ENCODE measurements around the gene UBE2K.
"Not testable (repeated sequence)": the region's sequence is repeated elsewhere in the genome, so short reads cannot be mapped to it uniquely, and the experiment has no call there.

UBE2K gene

DNA sequence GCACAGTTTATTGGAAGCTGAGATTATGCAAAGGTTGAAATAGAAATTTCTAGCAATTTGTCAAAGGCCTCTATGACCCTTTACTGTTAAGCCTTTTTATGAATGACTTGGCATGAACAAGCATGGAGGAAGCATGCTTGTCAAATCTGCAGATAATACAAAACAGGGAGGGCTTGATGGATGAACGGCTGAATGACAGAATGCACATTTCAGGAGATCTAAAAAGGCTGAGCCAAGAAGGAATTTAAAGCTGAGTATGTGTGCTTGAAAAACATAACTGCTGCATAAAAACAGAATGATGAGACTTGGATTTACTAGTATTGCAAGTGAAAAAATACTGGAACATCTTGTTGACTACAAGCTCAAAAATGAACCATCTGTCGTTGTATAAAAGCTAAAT, 29.0 kb upstream of the UBE2K start:
- TF ChIP-seq, protein P1, sequence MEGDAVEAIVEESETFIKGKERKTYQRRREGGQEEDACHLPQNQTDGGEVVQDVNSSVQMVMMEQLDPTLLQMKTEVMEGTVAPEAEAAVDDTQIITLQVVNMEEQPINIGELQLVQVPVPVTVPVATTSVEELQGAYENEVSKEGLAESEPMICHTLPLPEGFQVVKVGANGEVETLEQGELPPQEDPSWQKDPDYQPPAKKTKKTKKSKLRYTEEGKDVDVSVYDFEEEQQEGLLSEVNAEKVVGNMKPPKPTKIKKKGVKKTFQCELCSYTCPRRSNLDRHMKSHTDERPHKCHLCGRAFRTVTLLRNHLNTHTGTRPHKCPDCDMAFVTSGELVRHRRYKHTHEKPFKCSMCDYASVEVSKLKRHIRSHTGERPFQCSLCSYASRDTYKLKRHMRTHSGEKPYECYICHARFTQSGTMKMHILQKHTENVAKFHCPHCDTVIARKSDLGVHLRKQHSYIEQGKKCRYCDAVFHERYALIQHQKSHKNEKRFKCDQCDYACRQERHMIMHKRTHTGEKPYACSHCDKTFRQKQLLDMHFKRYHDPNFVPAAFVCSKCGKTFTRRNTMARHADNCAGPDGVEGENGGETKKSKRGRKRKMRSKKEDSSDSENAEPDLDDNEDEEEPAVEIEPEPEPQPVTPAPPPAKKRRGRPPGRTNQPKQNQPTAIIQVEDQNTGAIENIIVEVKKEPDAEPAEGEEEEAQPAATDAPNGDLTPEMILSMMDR (IDR thresholded peaks at IDR 0.05; ENCODE audit: extremely low read depth, missing control alignments) = no peak
- no peak for DNase-seq (ENCODE audit: low spot score)

- not testable (repeated sequence) for DNase-seq (ENCODE audit: low spot score)
Observed at GRCh38 chr4:39670296-39670695, 27.6 kb upstream of the UBE2K start.

DNA sequence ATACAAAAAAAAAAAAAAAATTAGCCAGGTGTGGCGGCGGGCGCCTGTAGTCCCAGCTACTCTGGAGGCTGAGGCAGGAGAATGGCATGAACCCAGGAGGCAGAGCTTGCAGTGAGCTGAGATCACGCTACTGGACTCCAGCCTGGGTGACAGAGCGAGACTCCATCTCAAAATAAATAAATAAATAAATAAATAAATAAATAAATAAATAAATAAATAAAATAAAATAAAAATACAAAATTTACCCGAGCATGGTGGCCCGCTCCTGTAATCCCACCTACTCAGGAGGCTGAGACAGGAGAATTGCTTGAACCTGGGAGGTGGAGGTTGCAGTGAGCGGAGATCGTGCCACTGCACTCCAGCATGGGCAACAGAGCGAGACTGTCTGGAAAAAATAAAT, 22.3 kb upstream of the UBE2K start:
- DNase-seq (ENCODE audit: low spot score) = not testable (repeated sequence)

DNA sequence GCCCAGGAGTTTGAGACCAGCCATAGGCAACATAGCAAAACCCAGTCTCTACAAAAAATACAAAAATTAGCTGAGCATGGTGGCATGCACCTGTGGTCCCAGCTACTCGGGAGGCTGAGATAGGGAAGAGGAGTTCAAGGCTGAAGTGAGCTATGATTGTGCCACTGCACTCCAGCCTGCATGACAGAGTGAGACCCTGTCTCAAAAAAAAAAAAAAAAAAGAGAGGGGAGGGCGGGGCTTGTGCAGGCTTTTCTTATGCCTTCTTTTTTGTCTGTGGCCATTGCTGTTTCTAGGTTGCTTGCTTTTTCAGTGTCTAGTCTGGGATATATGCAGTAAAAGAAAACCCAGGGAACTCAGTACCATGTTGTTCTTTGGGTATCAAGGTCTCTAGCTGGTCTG, 16.9 kb upstream of the UBE2K start:
- DNase-seq (ENCODE audit: low spot score) = not testable (repeated sequence)

- peak; percentile 44 for DNase-seq (ENCODE audit: low spot score)
- TF ChIP-seq, protein P1 (IDR thresholded peaks at IDR 0.05; ENCODE audit: extremely low read depth, missing control alignments) = no peak
Observed at GRCh38 chr4:39682138-39682537, 15.8 kb upstream of the UBE2K start.

DNA sequence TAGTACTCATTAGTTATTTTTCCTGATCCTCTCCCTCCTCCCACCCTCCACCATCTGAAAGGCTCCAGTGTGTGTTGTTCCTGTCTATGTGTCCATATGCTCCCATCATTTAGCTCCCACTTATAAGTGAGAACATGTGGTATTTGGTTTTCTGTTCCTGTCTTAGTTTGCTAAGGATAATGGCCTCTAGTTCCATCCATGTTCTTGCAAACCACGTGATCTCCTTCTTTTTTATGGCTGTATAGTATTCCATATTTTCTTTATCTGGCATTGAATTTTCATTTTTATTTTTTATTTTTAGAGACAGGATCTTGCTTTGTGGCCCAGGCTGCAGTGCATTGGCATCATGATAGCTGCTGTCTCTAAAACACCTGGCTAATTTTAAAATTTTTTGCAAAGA, 11.9 kb upstream of the UBE2K start:
- TF ChIP-seq, protein P1 (IDR thresholded peaks at IDR 0.05; ENCODE audit: extremely low read depth, missing control alignments) = no peak
- DNase-seq (ENCODE audit: low spot score) = no peak

DNA sequence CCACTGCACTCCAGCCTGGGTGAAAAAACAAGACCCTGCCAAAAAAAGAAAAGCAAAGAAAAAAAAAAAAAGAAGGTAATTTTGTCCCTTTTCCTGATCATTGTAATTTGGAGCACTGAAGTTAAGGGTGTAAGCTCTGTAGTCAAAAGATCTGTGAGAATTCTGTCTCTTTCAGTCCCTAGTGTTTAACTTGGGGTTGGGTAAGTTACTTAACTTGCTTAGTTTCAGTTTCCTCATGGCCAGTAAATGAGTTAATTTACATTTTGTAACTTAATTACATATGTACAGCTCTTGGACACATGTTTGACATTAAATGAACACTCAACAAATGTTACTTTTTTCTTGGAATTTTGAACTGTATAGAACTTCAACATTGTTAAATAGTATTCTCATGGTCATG, 10.9 kb upstream of the UBE2K start:
- no peak for DNase-seq (ENCODE audit: low spot score)
- TF ChIP-seq, protein P1 (IDR thresholded peaks at IDR 0.05; ENCODE audit: extremely low read depth, missing control alignments) = no peak

GRCh38 chr4:39689970-39690369, 8.0 kb upstream of the UBE2K start:
- TF ChIP-seq, protein P1 (IDR thresholded peaks at IDR 0.05; ENCODE audit: extremely low read depth, missing control alignments) = no peak
- DNase-seq (ENCODE audit: low spot score) = no peak

DNA sequence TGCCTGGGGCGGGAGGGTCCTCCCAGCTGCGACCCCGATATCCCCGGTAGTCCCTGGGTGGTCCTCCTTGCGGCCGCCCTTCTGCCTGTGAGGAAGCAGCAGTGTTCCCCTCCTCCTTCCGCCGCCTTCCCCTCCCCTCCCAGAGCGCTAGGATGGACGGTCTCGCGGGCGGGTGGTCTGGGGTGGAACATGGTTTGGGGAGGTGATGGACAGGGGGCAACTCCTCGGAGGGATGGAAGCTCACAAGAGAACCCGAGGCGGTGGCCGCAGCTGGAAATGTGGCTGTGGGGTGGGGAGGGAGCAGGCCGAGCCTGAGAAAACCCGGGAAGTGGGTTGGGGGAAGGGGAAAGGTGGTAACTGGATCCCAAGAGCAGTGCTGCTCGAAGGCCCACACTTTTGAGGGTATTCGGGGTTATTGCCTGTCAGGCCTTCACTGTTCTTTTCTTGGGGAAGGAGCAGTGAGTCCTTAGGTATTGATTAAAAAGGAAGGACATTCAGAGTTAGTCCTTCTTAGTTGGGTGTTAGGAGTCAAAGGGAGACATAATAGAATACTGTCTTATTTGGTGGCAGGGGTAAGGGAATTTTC, 581 bp downstream of the UBE2K start:
- DNase-seq (ENCODE audit: low spot score) = no peak

More for the DNA sequence above, 581 bp downstream of the UBE2K start:
- TF ChIP-seq, protein P1 (IDR thresholded peaks at IDR 0.05; ENCODE audit: extremely low read depth, missing control alignments) = no peak
